ENCODE results near the gene GRIN2A. TPM values are rescaled to one million over a fixed set of nuclear protein-coding genes. Genes with fewer than 3 reads are reported as not detected.

GRIN2A gene
- total and polyA plus RNA-seq, 12 donors = 0.07 to 1.2 (median 0.32) TPM; not detected in 2

DNA sequence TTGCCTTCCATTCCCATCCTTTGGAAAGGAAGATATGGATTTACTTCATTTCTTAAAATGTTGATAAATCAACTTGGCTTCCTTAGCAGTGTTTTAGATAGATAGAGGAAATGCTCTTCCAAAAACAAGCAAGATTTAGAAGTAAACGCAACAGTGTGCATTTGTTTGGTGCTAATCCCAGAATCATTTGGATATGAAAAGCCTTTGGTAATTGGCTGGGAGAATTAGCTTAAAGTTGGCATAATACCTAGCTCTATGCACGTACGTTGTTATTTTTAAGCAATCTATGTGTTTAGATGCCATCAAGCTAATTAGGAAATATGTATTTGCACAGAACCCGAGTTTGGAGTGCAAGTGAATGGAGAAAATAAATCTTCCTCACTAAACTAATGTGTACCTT, 415.3 kb downstream of the GRIN2A start:
- no peak overlapping the region for H3K4me3 ChIP-seq
- no peaks in the 10 kb centered on the region for H3K4me1 ChIP-seq (replicated peaks in 1 of 2)
- intact Hi-C loops (cut with DNase I) = no loop called here
- H3K27ac ChIP-seq = no peak overlapping the region
- DNase-seq = no peak
- H3K27me3 ChIP-seq = no peaks in the 10 kb centered on the region
- H3K36me3 ChIP-seq (replicated peaks in 1 of 2) = no peaks in the 10 kb centered on the region
- TF ChIP-seq POLR2A (IDR thresholded peaks at IDR 0.05) = no peak
- TF ChIP-seq, protein P1, sequence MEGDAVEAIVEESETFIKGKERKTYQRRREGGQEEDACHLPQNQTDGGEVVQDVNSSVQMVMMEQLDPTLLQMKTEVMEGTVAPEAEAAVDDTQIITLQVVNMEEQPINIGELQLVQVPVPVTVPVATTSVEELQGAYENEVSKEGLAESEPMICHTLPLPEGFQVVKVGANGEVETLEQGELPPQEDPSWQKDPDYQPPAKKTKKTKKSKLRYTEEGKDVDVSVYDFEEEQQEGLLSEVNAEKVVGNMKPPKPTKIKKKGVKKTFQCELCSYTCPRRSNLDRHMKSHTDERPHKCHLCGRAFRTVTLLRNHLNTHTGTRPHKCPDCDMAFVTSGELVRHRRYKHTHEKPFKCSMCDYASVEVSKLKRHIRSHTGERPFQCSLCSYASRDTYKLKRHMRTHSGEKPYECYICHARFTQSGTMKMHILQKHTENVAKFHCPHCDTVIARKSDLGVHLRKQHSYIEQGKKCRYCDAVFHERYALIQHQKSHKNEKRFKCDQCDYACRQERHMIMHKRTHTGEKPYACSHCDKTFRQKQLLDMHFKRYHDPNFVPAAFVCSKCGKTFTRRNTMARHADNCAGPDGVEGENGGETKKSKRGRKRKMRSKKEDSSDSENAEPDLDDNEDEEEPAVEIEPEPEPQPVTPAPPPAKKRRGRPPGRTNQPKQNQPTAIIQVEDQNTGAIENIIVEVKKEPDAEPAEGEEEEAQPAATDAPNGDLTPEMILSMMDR (IDR thresholded peaks at IDR 0.05) = no peak
- 51 to 60% (median 59%) methylated on average over 4 of the region's 4 CpGs for WGBS, 4 donors
- H3K9me3 ChIP-seq (replicated peaks in 1 of 3) = no peaks in the 10 kb centered on the region

DNA sequence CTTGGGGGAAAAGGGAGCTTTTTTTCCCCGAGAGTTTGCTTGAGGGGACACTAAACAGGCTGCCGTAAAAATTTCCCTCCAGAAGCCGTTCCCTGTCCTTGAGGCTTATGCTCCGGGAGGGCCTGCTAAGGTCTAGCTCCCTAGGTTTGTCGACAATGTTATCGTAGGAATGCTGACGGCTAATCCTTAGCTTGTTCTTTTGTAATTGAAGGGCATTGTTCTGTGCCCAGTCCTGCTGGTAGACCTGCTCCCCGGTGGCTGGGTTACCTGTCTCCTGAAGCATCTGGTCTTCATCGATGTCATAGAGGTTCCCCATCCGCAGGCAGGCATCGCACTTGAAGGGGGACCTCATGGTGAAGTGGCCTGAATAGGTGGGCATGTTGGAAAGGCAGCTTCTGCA, 418.7 kb downstream of the GRIN2A start:
- TF ChIP-seq POLR2A (IDR thresholded peaks at IDR 0.05) = no peak
- TF ChIP-seq, protein P1 (IDR thresholded peaks at IDR 0.05) = no peak
- no peak for DNase-seq
- intact Hi-C loops (cut with DNase I) = no loop called here
- Histone ChIP-seq H3K4me1 (replicated peaks in 1 of 2) (no peaks in the 10 kb centered on the region), H3K4me3 (no peak overlapping the region), H3K27ac (no peak overlapping the region), H3K27me3 (no peaks in the 10 kb centered on the region), H3K36me3 (replicated peaks in 1 of 2) (no peaks in the 10 kb centered on the region), H3K9me3 (replicated peaks in 1 of 3) (no peaks in the 10 kb centered on the region)
- 80 to 88% (median 86%) methylated on average over 10 to 11 of the region's 11 CpGs for WGBS, 4 donors

DNA sequence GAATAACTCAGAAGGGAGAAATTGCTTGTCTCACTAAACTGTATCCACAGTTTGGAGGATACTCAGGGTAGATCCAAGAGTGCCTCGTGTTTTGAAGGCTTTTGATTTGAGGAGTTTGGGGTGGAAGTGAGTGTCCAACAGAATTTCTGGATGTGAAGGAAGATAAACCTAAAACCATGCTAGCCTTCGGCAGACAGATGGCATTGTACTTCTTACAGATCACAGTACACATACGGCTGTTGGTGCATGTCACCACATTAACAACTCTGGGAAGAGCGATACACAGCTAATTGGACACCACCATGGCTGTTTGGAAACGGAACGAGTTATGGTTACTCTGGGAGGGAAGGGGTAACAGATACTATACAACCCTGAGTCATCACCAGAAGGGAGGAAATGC, 420.4 kb downstream of the GRIN2A start:
- WGBS, 4 donors = 59 to 82% (median 78%) methylated on average over 6 of the region's 6 CpGs
- Histone ChIP-seq H3K27ac (no peak overlapping the region), H3K9me3 (replicated peaks in 1 of 3) (no peaks in the 10 kb centered on the region), H3K36me3 (replicated peaks in 1 of 2) (no peaks in the 10 kb centered on the region), H3K27me3 (no peaks in the 10 kb centered on the region), H3K4me3 (no peak overlapping the region), H3K4me1 (replicated peaks in 1 of 2) (no peaks in the 10 kb centered on the region)
- intact Hi-C loops (cut with DNase I) = no loop called here
- TF ChIP-seq, protein P1 (IDR thresholded peaks at IDR 0.05) = no peak
- no peak for TF ChIP-seq POLR2A (IDR thresholded peaks at IDR 0.05)
- no peak for DNase-seq

DNA sequence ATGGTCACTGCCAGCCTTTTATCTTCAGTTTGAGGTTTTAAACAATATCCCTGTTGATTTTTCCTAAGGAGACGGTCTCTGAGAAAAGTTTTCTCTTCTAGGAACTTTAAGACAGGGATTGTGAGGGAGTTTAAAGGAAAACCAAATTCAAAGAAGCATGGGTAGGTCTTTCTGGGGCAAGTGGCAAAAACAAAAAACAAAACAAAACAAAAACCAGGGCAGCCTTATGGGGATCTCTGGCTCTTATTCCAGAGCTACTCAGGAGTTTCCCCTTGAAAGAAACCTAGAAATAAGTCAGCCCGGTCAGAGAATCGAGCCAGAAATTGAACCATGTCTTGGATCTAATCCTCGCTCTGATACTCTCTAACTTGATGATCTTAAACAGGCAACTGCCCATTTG, 424.5 kb downstream of the GRIN2A start:
- 76 to 80% (median 79%) methylated on average over 4 of the region's 4 CpGs for WGBS, 4 donors
- TF ChIP-seq, protein P1 (IDR thresholded peaks at IDR 0.05) = no peak
- TF ChIP-seq POLR2A (IDR thresholded peaks at IDR 0.05) = no peak
- intact Hi-C loops (cut with DNase I) = no loop called here

More for the DNA sequence above, 424.5 kb downstream of the GRIN2A start:
- Histone ChIP-seq H3K4me1 (replicated peaks in 1 of 2) (no peaks in the 10 kb centered on the region), H3K9me3 (replicated peaks in 1 of 3) (no peaks in the 10 kb centered on the region), H3K27me3 (no peaks in the 10 kb centered on the region), H3K36me3 (replicated peaks in 1 of 2) (no peaks in the 10 kb centered on the region), H3K27ac (no peak overlapping the region), H3K4me3 (no peak overlapping the region)
- DNase-seq = no peak

Measured in adrenal gland (tissue), 12 donors.